ENCODE results near the gene ATP2A1.

Gene ATP2A1

DNA sequence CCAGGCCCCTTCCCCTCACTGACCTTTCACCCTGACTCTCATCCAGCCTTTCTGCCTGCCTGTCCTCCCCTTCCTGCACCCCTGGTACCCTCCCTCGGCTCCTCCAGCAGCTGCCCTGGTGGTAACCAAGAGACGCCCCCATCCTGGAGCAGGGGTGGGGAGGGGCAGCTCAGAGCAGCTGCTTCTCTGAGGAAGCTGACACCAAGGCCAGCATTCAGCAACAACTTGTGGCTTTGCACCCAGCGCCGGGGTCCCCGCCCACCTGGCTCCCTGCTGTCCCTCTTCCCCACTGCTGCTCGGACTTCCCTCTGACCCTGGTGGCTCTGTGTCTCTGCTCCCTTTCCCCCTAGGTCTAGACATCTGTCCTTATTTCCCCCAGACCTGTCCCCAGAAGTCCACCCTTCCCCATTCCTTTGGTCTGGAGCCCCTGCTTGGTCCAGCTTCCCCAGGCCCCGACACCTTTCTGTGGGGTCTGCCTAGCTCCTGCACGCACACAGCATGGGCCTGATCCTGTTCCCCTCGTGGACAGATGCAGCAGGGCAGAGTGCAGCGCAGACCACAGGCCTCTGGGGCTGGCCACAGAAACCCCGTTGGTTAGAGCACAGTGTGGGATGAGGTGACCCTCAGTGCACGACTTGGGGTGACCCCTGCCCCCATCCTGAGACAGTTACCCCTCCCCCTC is 1.2 kb upstream of the ATP2A1 start:
- no peak for DNase-seq
- in situ Hi-C loops (cut with HindIII; ENCODE audit: low pct_ligation_motif_present, low sequenced_read_pairs): no loop called here
- no peak for TF ChIP-seq CTCF (IDR thresholded peaks at IDR 0.05; ENCODE audit: low read depth, low read length, missing control alignments)
- Histone ChIP-seq H3K27me3 (replicated peaks) (no peaks in the 10 kb centered on the region), H3K4me3 (ENCODE audit: low read depth, low read length) (no peak overlapping the region), H3K36me3 (replicated peaks) (peaks cover 15% of the 10 kb centered on the region), H3K27ac (no peak overlapping the region)

DNA sequence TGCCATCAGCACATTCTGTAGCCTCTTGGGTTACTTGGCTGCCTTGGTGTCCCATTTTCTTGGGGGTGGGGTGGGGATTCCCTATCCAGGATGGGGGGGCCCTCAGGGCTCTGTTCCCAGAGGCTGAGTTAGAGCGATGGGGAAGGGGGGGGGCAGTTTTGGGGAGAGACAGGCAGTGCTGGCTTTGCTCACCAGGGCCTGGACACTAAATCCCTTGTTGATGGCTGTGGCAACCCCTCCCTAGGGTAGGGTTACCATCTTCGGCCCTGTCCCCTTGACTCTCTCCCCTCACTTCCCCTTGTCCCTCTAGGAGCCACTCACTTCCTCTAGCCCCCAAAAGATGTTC is 660 bp upstream of the ATP2A1 start:
- Histone ChIP-seq H3K27me3 (replicated peaks) (no peaks in the 10 kb centered on the region), H3K36me3 (replicated peaks) (peaks cover 13% of the 10 kb centered on the region), H3K27ac (no peak overlapping the region), H3K4me3 (ENCODE audit: low read depth, low read length) (no peak overlapping the region)
- no peak for TF ChIP-seq CTCF (IDR thresholded peaks at IDR 0.05; ENCODE audit: low read depth, low read length, missing control alignments)
- no peak for DNase-seq
- in situ Hi-C loops (cut with HindIII; ENCODE audit: low pct_ligation_motif_present, low sequenced_read_pairs): no loop called here

- TF ChIP-seq CTCF (IDR thresholded peaks at IDR 0.05; ENCODE audit: low read depth, low read length, missing control alignments): no peak
- Histone ChIP-seq H3K27me3 (replicated peaks) (no peaks in the 10 kb centered on the region), H3K27ac (no peak overlapping the region), H3K4me3 (ENCODE audit: low read depth, low read length) (peak overlapping the region; percentile 67), H3K36me3 (replicated peaks) (peaks cover 2% of the 10 kb centered on the region)
- no peak for DNase-seq
- in situ Hi-C loops (cut with HindIII; ENCODE audit: low pct_ligation_motif_present, low sequenced_read_pairs): no loop called here
These were observed 1.1 kb downstream of the ATP2A1 start for GRCh38 chr16:28879261-28879840.

GRCh38 chr16:28879841-28880588 is 1.7 kb downstream of the ATP2A1 start:
- in situ Hi-C loops (cut with HindIII; ENCODE audit: low pct_ligation_motif_present, low sequenced_read_pairs): no loop called here
- H3K27ac ChIP-seq: no peak overlapping the region
- no peaks in the 10 kb centered on the region for H3K36me3 ChIP-seq (replicated peaks)
- peak; percentile 76 for DNase-seq
- no peak for TF ChIP-seq CTCF (IDR thresholded peaks at IDR 0.05; ENCODE audit: low read depth, low read length, missing control alignments)
- no peaks in the 10 kb centered on the region for H3K27me3 ChIP-seq (replicated peaks)
- H3K4me3 ChIP-seq (ENCODE audit: low read depth, low read length): peak overlapping the region; percentile 67

DNA sequence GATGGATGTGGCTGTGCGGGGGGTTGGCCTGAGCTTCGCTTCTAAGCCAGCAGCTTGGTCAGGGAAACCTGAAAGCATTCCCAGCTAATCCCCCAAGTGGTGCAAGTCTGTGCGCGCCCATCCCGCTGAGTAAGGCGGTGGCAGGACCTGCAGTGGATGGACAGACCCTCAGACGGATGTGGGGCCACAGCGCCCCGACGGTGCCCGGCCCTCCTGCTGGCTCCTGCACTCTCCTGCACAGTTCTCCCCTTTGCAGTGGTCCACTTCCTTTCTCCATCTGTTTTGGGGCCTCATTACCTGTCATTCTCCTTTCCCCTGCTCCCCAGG is 2.3 kb downstream of the ATP2A1 start:
- in situ Hi-C loops (cut with HindIII; ENCODE audit: low pct_ligation_motif_present, low sequenced_read_pairs): no loop called here
- Histone ChIP-seq H3K27ac (no peak overlapping the region), H3K36me3 (replicated peaks) (no peaks in the 10 kb centered on the region), H3K27me3 (replicated peaks) (no peaks in the 10 kb centered on the region), H3K4me3 (ENCODE audit: low read depth, low read length) (peak overlapping the region; percentile 46)
- no peak for TF ChIP-seq CTCF (IDR thresholded peaks at IDR 0.05; ENCODE audit: low read depth, low read length, missing control alignments)
- no peak for DNase-seq

All from brain microvascular endothelial cell (primary cell).